ENCODE data around the gene RNU7-1. TPM values are rescaled to one million over a fixed set of nuclear protein-coding genes. Genes with fewer than 3 reads are reported as not detected.

The RNU7-1 gene
- total and polyA plus RNA-seq, 9 of the 15 experiments (the other 6 are each of a cell fraction or from before 2014, with no cell fraction given) = not detected

DNA sequence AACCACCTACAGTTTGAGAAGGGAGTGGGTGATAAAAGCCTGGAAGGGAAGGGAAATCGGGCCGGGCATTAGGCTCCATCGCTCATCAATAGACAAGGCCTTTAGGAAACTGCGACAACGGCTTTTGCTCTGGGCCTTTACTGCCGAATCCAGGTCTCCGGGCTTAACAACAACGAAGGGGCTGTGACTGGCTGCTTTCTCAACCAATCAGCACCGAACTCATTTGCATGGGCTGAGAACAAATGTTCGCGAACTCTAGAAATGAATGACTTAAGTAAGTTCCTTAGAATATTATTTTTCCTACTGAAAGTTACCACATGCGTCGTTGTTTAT lies 261 bp upstream of the RNU7-1 start (continued):
- TF ChIP-seq, protein P1, sequence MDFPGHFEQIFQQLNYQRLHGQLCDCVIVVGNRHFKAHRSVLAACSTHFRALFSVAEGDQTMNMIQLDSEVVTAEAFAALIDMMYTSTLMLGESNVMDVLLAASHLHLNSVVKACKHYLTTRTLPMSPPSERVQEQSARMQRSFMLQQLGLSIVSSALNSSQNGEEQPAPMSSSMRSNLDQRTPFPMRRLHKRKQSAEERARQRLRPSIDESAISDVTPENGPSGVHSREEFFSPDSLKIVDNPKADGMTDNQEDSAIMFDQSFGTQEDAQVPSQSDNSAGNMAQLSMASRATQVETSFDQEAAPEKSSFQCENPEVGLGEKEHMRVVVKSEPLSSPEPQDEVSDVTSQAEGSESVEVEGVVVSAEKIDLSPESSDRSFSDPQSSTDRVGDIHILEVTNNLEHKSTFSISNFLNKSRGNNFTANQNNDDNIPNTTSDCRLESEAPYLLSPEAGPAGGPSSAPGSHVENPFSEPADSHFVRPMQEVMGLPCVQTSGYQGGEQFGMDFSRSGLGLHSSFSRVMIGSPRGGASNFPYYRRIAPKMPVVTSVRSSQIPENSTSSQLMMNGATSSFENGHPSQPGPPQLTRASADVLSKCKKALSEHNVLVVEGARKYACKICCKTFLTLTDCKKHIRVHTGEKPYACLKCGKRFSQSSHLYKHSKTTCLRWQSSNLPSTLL (IDR thresholded peaks at IDR 0.05) = no peak
- TF ChIP-seq, protein P2, sequence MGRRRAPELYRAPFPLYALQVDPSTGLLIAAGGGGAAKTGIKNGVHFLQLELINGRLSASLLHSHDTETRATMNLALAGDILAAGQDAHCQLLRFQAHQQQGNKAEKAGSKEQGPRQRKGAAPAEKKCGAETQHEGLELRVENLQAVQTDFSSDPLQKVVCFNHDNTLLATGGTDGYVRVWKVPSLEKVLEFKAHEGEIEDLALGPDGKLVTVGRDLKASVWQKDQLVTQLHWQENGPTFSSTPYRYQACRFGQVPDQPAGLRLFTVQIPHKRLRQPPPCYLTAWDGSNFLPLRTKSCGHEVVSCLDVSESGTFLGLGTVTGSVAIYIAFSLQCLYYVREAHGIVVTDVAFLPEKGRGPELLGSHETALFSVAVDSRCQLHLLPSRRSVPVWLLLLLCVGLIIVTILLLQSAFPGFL (CRISPR knock-in tag; IDR thresholded peaks at IDR 0.05) = no peak
- TF ChIP-seq SMARCA5 (IDR thresholded peaks at IDR 0.05) = no peak
- no peak for TF ChIP-seq CBX8 (IDR thresholded peaks at IDR 0.05; ENCODE audit: borderline replicate concordance, extremely low read depth, low read depth, low read length, poor library complexity, severe bottlenecking)
- peak in 1 of 2 experiments; percentile 10; a peak in 1 of 4 replicates for TF ChIP-seq FOXK2 (conservative IDR thresholded peaks at IDR 0.05 in 1 of 2, IDR thresholded peaks at IDR 0.05 in 1 of 2; ENCODE audit: low read depth in 2 of 2)
- TF ChIP-seq TAF1 (IDR thresholded peaks at IDR 0.05; ENCODE audit: control insufficient read depth, extremely low read depth, insufficient read depth, low read length, severe bottlenecking) = peak; percentile 30
- no peak for TF ChIP-seq PHB2 (IDR thresholded peaks at IDR 0.05; ENCODE audit: low read depth)
- no peak for TF ChIP-seq EGR1 (conservative IDR thresholded peaks at IDR 0.05)
- TF ChIP-seq FOXM1 (IDR thresholded peaks at IDR 0.05; ENCODE audit: low read depth) = no peak
- no peak for TF ChIP-seq FOXM1 (CRISPR knock-in tag; IDR thresholded peaks at IDR 0.05; ENCODE audit: low read depth)
- TF ChIP-seq GATAD2A (IDR thresholded peaks at IDR 0.05) = no peak
- TF ChIP-seq, protein P3, sequence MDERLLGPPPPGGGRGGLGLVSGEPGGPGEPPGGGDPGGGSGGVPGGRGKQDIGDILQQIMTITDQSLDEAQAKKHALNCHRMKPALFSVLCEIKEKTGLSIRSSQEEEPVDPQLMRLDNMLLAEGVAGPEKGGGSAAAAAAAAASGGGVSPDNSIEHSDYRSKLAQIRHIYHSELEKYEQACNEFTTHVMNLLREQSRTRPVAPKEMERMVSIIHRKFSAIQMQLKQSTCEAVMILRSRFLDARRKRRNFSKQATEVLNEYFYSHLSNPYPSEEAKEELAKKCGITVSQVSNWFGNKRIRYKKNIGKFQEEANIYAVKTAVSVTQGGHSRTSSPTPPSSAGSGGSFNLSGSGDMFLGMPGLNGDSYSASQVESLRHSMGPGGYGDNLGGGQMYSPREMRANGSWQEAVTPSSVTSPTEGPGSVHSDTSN (CRISPR knock-in tag; IDR thresholded peaks at IDR 0.05; ENCODE audit: low read depth) = 0 out of 2 replicates have a peak, but pooled peaks have one; percentile 21
- TF ChIP-seq, protein P3 (tag; conservative IDR thresholded peaks at IDR 0.05; ENCODE audit: low read depth) = peak; percentile 83
- no peak for TF ChIP-seq ZNF76 (CRISPR knock-in tag; IDR thresholded peaks at IDR 0.05; ENCODE audit: borderline replicate concordance)
- no peak for TF ChIP-seq FOSL1 (tag; conservative IDR thresholded peaks at IDR 0.05)
- TF ChIP-seq ZNF707 (CRISPR knock-in tag; conservative IDR thresholded peaks at IDR 0.05) = no peak
- TF ChIP-seq U2AF1 (optimal IDR thresholded peaks at IDR 0.05; ENCODE audit: low read depth, low read length) = no peak
- TF ChIP-seq CHD4 (IDR thresholded peaks at IDR 0.05; ENCODE audit: insufficient read depth, insufficient replicate concordance, low read depth, low read length, poor library complexity, severe bottlenecking) = no peak
- no peak for TF ChIP-seq TCFL5 (CRISPR knock-in tag; conservative IDR thresholded peaks at IDR 0.05)
- TF ChIP-seq, protein P4, sequence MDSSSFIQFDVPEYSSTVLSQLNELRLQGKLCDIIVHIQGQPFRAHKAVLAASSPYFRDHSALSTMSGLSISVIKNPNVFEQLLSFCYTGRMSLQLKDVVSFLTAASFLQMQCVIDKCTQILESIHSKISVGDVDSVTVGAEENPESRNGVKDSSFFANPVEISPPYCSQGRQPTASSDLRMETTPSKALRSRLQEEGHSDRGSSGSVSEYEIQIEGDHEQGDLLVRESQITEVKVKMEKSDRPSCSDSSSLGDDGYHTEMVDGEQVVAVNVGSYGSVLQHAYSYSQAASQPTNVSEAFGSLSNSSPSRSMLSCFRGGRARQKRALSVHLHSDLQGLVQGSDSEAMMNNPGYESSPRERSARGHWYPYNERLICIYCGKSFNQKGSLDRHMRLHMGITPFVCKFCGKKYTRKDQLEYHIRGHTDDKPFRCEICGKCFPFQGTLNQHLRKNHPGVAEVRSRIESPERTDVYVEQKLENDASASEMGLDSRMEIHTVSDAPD (CRISPR knock-in tag; IDR thresholded peaks at IDR 0.05) = no peak
- no peak for TF ChIP-seq HMG20A (CRISPR knock-in tag; conservative IDR thresholded peaks at IDR 0.05)
- no peak for TF ChIP-seq CEBPB (tag; IDR thresholded peaks at IDR 0.05)
- TF ChIP-seq FOS (IDR thresholded peaks at IDR 0.05; ENCODE audit: extremely low read depth, insufficient read length) = peak; percentile 38

Measured in K562 (cell line).